Trophoblast cell (in vitro differentiated cells and primary cell): Measurements from ENCODE around the gene POR.

ENCODE experiments used
- DNase-seq, 2 donors: peaks; one replicate each; pipeline ENCODE4 v3.0.0-alpha.2; 2016
- H2AFZ ChIP-seq: 2 replicates; pipeline ENCODE4 v1.6.1; 2013; ENCODE audit warnings: low read length, moderate library complexity, mild to moderate bottlenecking; ENCODE audit not compliant: insufficient read depth, poor library complexity
- H2AK5ac ChIP-seq: 2 replicates; pipeline ENCODE4 v1.6.1; 2013; ENCODE audit warnings: mild to moderate bottlenecking, low read length
- H2BK120ac ChIP-seq: 2 replicates; pipeline ENCODE4 v1.6.1; 2013; ENCODE audit warnings: low read length, mild to moderate bottlenecking, moderate library complexity; ENCODE audit not compliant: insufficient read depth, poor library complexity
- H2BK12ac ChIP-seq: 2 replicates; pipeline ENCODE4 v1.6.1; 2013; ENCODE audit warnings: mild to moderate bottlenecking, low read length, moderate library complexity
- H2BK5ac ChIP-seq: 2 replicates; pipeline ENCODE4 v1.6.1; 2013; ENCODE audit warnings: low read length, low read depth, moderate library complexity, mild to moderate bottlenecking; ENCODE audit not compliant: poor library complexity
- H3K14ac ChIP-seq: 2 replicates; pipeline ENCODE4 v1.6.1; 2013; ENCODE audit warnings: mild to moderate bottlenecking, low read length
- H3K18ac ChIP-seq: 2 replicates; pipeline ENCODE4 v1.6.1; 2013; ENCODE audit warnings: mild to moderate bottlenecking, low read length
- H3K23ac ChIP-seq: 2 replicates; pipeline ENCODE4 v1.6.1; 2013; ENCODE audit warnings: low read length
- H3K27ac ChIP-seq: 2 replicates; pipeline ENCODE4 v1.5.1; 2013; ENCODE audit warnings: low read depth, mild to moderate bottlenecking, inconsistent platforms, low read length, moderate library complexity
- H3K27me3 ChIP-seq: 2 replicates; pipeline ENCODE4 v1.6.1; 2013; ENCODE audit warnings: inconsistent platforms, mild to moderate bottlenecking, low read length, moderate library complexity; ENCODE audit not compliant: insufficient read depth
- H3K36me3 ChIP-seq, 2 experiments: 1 replicate in 1 of 2; 2 replicates in 1 of 2; pipeline ENCODE4 v1.6.1; 2013; ENCODE audit warnings: low read length in 2 of 2, mild to moderate bottlenecking in 2 of 2, moderate library complexity in 1 of 2; ENCODE audit not compliant: insufficient read depth in 2 of 2, control insufficient read depth in 1 of 2
- H3K4ac ChIP-seq: 2 replicates; pipeline ENCODE4 v1.6.1; 2013; ENCODE audit warnings: low read depth, mild to moderate bottlenecking, low read length, moderate library complexity
- H3K4me1 ChIP-seq, 2 experiments: 1 replicate in 1 of 2; 2 replicates in 1 of 2; pipeline ENCODE4 v1.6.1; 2013; ENCODE audit warnings: low read length in 2 of 2, mild to moderate bottlenecking in 2 of 2, moderate library complexity in 1 of 2; ENCODE audit not compliant: insufficient read depth in 2 of 2, control insufficient read depth in 1 of 2
- H3K4me2 ChIP-seq: 2 replicates; pipeline ENCODE4 v1.6.1; 2013; ENCODE audit warnings: inconsistent platforms, mild to moderate bottlenecking, low read length, moderate library complexity
- H3K4me3 ChIP-seq: 2 replicates; pipeline ENCODE4 v1.5.1; 2013; ENCODE audit warnings: mild to moderate bottlenecking, low read depth, low read length, inconsistent platforms
- H3K79me1 ChIP-seq: one replicate; pipeline ENCODE4 v1.6.1; 2013; ENCODE audit warnings: low read length
- H3K79me2 ChIP-seq: 2 replicates; pipeline ENCODE4 v1.6.1; 2013; ENCODE audit warnings: low read length, mild to moderate bottlenecking; ENCODE audit not compliant: control insufficient read depth, insufficient read depth, poor library complexity
- H3K9ac ChIP-seq: 2 replicates; pipeline ENCODE4 v1.6.1; 2013; ENCODE audit warnings: mild to moderate bottlenecking, low read length
- H3K9me3 ChIP-seq: 2 replicates; pipeline ENCODE4 v1.6.1; 2013; ENCODE audit warnings: low read depth, mild to moderate bottlenecking, control low read depth, inconsistent platforms, low read length; ENCODE audit not compliant: insufficient read depth
- H4K12ac ChIP-seq: 2 replicates; pipeline ENCODE4 v1.6.1; 2013; ENCODE audit warnings: low read depth, mild to moderate bottlenecking, low read length, moderate library complexity
- H4K8ac ChIP-seq: 2 replicates; pipeline ENCODE4 v1.6.1; 2013; ENCODE audit warnings: low read depth, mild to moderate bottlenecking, low read length, moderate library complexity
- H4K91ac ChIP-seq: one replicate; pipeline ENCODE4 v1.6.1; 2013; ENCODE audit warnings: low read depth, mild to moderate bottlenecking, low read length, moderate library complexity
- WGBS: extraction: QIAGEN DNeasy Blood & Tissue Kit; methylation state at CpG from one replicate; pipeline ENCODE4 v1.1.7; 2013; ENCODE audit warnings: missing lambda C conversion rate; ENCODE audit not compliant: insufficient read length, insufficient coverage; ENCODE audit errors: extremely low coverage; 5-methylcytosine and 5-hydroxymethylcytosine counted together

POR gene

DNA sequence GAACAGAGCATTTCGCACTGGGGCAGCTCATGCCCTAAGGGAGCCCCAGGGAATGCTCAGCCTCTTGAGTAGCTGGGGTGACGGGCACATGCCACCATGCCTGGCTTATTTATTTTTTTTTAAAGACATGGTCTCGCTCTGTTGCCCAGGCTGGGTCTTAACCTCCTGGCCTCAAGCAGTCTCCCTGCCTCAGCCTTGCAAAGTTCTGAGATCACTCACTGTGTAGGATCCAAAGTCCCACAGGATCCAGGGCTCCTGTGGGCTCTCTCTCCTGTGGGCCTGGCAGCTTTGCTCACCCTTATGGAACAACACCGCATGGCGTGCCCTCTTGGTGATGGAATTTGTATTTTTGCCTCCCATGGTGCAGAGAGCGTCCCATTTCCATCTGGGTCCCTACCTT, 45.4 kb downstream of the POR start:
- H3K27ac ChIP-seq, result no peak overlapping the region
- H2AFZ ChIP-seq, result no peak overlapping the region
- H2BK120ac ChIP-seq, result no peak overlapping the region
- H3K27me3 ChIP-seq, result no peaks in the 10 kb centered on the region
- peaks cover 16 to 38% of the 10 kb centered on the region in 2 experiments for H3K4me1 ChIP-seq
- H3K18ac ChIP-seq, result no peak overlapping the region
- peaks cover 15% of the 10 kb centered on the region for H3K79me1 ChIP-seq
- H3K79me2 ChIP-seq, result peaks cover 2% of the 10 kb centered on the region
- H2AK5ac ChIP-seq, result no peak overlapping the region
- no peak overlapping the region for H4K91ac ChIP-seq
- H4K8ac ChIP-seq, result no peak overlapping the region
- no peak overlapping the region for H3K4ac ChIP-seq
- H4K12ac ChIP-seq, result no peak overlapping the region
- peaks cover 12 to 17% of the 10 kb centered on the region in 2 experiments for H3K36me3 ChIP-seq
- peaks cover 3% of the 10 kb centered on the region for H3K9me3 ChIP-seq
- WGBS, result no CpG with 5 or more reads among the region's 6 CpGs
- no peak overlapping the region for H2BK12ac ChIP-seq
- no peak for DNase-seq
- H3K14ac ChIP-seq, result no peak overlapping the region
- H2BK5ac ChIP-seq, result no peak overlapping the region
- no peak overlapping the region for H3K9ac ChIP-seq
- no peak overlapping the region for H3K4me3 ChIP-seq
- H3K23ac ChIP-seq, result no peak overlapping the region
- H3K4me2 ChIP-seq, result no peak overlapping the region

- Histone ChIP-seq H2BK12ac (no peak overlapping the region), H3K4me1 (peaks cover 11 to 31% of the 10 kb centered on the region in 2 experiments), H3K4me3 (no peak overlapping the region), H3K14ac (no peak overlapping the region), H3K9ac (no peak overlapping the region), H3K27me3 (no peaks in the 10 kb centered on the region), H3K79me2 (no peaks in the 10 kb centered on the region), H4K12ac (no peak overlapping the region), H2AFZ (no peak overlapping the region), H3K4ac (no peak overlapping the region), H2BK120ac (no peak overlapping the region), H2BK5ac (no peak overlapping the region), H4K91ac (no peak overlapping the region), H3K36me3 (peaks cover 14 to 15% of the 10 kb centered on the region in 2 experiments), H3K18ac (no peak overlapping the region), H2AK5ac (no peak overlapping the region), H4K8ac (no peak overlapping the region), H3K27ac (no peak overlapping the region), H3K79me1 (peaks cover 10% of the 10 kb centered on the region), H3K23ac (no peak overlapping the region), H3K4me2 (no peak overlapping the region), H3K9me3 (peaks cover 2% of the 10 kb centered on the region)
- no peak for DNase-seq
- WGBS, result no CpG with 5 or more reads among the region's 7 CpGs
These were observed 46.3 kb downstream of the POR start for GRCh38 chr7:75961218-75961617.

DNA sequence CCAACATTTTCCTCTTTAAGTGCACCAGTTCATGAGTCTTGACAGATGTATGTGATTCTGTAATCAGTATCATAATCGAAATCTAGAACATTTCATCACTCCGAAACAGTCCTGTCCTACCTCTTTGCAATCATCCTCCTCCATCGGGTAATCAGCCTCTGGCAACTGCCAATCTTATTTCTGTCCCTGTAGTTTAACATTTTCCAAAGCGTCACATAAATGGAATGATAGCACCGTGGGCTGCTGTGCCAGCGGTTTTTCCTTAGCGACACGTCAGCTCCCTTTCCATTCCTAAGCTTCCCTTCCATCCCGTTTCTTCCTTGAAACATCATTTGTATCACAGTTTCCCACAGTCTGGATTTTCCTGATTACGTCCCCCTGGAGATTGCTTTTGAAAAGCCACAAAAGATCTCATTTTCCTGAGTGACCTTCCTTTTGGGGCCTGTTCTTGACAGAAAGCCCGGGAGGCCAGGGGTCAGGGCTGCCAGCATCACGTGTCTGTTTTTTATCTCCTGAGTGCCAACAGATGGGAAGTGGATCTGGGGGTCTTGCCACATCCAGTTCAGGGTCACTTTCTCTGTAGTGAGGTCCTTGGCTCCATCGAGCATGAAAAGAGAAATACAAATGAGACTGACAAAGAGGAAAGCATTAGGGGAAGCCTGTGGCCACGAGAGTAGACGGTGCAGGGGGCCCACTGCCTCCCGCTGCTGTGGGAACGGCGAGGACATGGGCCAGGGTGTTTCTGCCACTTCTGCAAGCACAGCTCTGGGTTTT, 47.8 kb downstream of the POR start:
- DNase-seq, result peak; percentile 93 to 98
- Histone ChIP-seq H3K9me3 (no peaks in the 10 kb centered on the region), H3K14ac (no peak overlapping the region), H2BK5ac (no peak overlapping the region), H3K36me3 (peaks cover 19 to 20% of the 10 kb centered on the region in 2 experiments), H3K4ac (no peak overlapping the region), H3K23ac (no peak overlapping the region), H3K9ac (no peak overlapping the region), H3K27ac (no peak overlapping the region), H2AFZ (no peak overlapping the region), H4K12ac (no peak overlapping the region), H2AK5ac (no peak overlapping the region), H3K27me3 (no peaks in the 10 kb centered on the region), H4K91ac (no peak overlapping the region), H2BK12ac (no peak overlapping the region), H4K8ac (no peak overlapping the region), H2BK120ac (no peak overlapping the region), H3K4me1 (peaks cover 2 to 16% of the 10 kb centered on the region in 2 experiments), H3K4me3 (no peak overlapping the region), H3K4me2 (no peak overlapping the region), H3K79me2 (no peaks in the 10 kb centered on the region), H3K18ac (no peak overlapping the region), H3K79me1 (no peaks in the 10 kb centered on the region)
- WGBS, result no CpG with 5 or more reads among the region's 18 CpGs

- Histone ChIP-seq H3K79me2 (no peaks in the 10 kb centered on the region), H2AK5ac (no peak overlapping the region), H3K79me1 (no peaks in the 10 kb centered on the region), H3K27me3 (no peaks in the 10 kb centered on the region), H2AFZ (no peak overlapping the region), H2BK12ac (no peak overlapping the region), H2BK5ac (no peak overlapping the region), H4K8ac (no peak overlapping the region), H4K12ac (no peak overlapping the region), H3K4me2 (no peak overlapping the region), H3K14ac (no peak overlapping the region), H3K4me3 (no peak overlapping the region), H3K4me1 (peaks cover 2 to 12% of the 10 kb centered on the region in 2 experiments), H3K36me3 (peaks cover 23 to 24% of the 10 kb centered on the region in 2 experiments), H3K9ac (no peak overlapping the region), H3K4ac (no peak overlapping the region), H4K91ac (no peak overlapping the region), H2BK120ac (no peak overlapping the region), H3K9me3 (no peaks in the 10 kb centered on the region), H3K27ac (no peak overlapping the region), H3K18ac (no peak overlapping the region), H3K23ac (no peak overlapping the region)
- DNase-seq, result peak in 1 of 2 donors; percentile 0
- no CpG with 5 or more reads among the region's 9 CpGs for WGBS
These were observed 48.5 kb downstream of the POR start for GRCh38 chr7:75963381-75963995.
